Inferior parietal cortex (tissue), 1 donor: ENCODE measurements around the gene STARD3NL.
A peak's percentile ranks its signal among the peaks of the same experiment; 100 is the strongest.
"Not testable (repeated sequence)": the region's sequence is repeated elsewhere in the genome, so short reads cannot be mapped to it uniquely, and the experiment has no call there.

Experiments
- DNase-seq: peaks from one replicate; pipeline ENCODE4 v3.0.0-alpha.2; 2016; ENCODE audit errors: extremely low spot score

Gene STARD3NL

GRCh38 chr7:38178004-38178694, at the start of gene STARD3NL:
TSS of gene STARD3NL (plus strand) at chr7:38178245. CDS start at chr7:38207505, 29,260 bp downstream.
- peak; percentile 100 for DNase-seq

GRCh38 chr7:38129162-38129561, 48.9 kb upstream of the STARD3NL start:
- no peak for DNase-seq

GRCh38 chr7:38129579-38129978, 48.5 kb upstream of the STARD3NL start:
- DNase-seq = no peak

- DNase-seq = no peak
Observed at GRCh38 chr7:38138171-38138570, 39.9 kb upstream of the STARD3NL start.

GRCh38 chr7:38141187-38141586, 36.9 kb upstream of the STARD3NL start:
- no peak for DNase-seq

- DNase-seq = no peak
Observed at GRCh38 chr7:38142736-38143135, 35.3 kb upstream of the STARD3NL start.

GRCh38 chr7:38147005-38147404, 31.0 kb upstream of the STARD3NL start:
- DNase-seq = no peak

GRCh38 chr7:38151556-38151955, 26.5 kb upstream of the STARD3NL start:
- no peak for DNase-seq

- no peak for DNase-seq
Observed at GRCh38 chr7:38153515-38153914, 24.5 kb upstream of the STARD3NL start.

- DNase-seq = no peak
Observed at GRCh38 chr7:38154278-38154677, 23.8 kb upstream of the STARD3NL start.

GRCh38 chr7:38160003-38160571, 18.0 kb upstream of the STARD3NL start:
- no peak for DNase-seq

GRCh38 chr7:38162036-38162435, 16.0 kb upstream of the STARD3NL start:
- DNase-seq = no peak

GRCh38 chr7:38163671-38164070, 14.4 kb upstream of the STARD3NL start:
- no peak for DNase-seq

GRCh38 chr7:38168890-38169570, 9.0 kb upstream of the STARD3NL start:
- no peak for DNase-seq

- no peak for DNase-seq
Observed at GRCh38 chr7:38169847-38170246, 8.2 kb upstream of the STARD3NL start.

GRCh38 chr7:38171623-38172391, 6.2 kb upstream of the STARD3NL start:
- DNase-seq = no peak

- DNase-seq = not testable (repeated sequence)
Observed at GRCh38 chr7:38175547-38175946, 2.5 kb upstream of the STARD3NL start.

GRCh38 chr7:38177621-38178003, 433 bp upstream of the STARD3NL start:
- no peak for DNase-seq

GRCh38 chr7:38178695-38179344, 775 bp downstream of the STARD3NL start:
- no peak for DNase-seq

GRCh38 chr7:38179776-38180226, 1.8 kb downstream of the STARD3NL start:
- DNase-seq = no peak

GRCh38 chr7:38181111-38181510, 3.1 kb downstream of the STARD3NL start:
- DNase-seq = no peak

- DNase-seq = no peak
Observed at GRCh38 chr7:38182450-38182849, 4.4 kb downstream of the STARD3NL start.
